HG03280 (cell line): Measurements from ENCODE around the gene PPM1G.
A peak's percentile ranks its signal among the peaks of the same experiment; 100 is the strongest.

Source experiments
- ATAC-seq: cut with Tn5 transposase; IDR thresholded peaks from one replicate; pipeline ENCODE4 v1.9.1; 2021; ENCODE audit warnings: mild to moderate bottlenecking, moderate library complexity; ENCODE audit not compliant: unreplicated experiment

Gene PPM1G

GRCh38 chr2:27412419-27413152 lies 3.2 kb upstream of the PPM1G start:
- no peak for ATAC-seq

- ATAC-seq, result peak; percentile 16
Measured at GRCh38 chr2:27408601-27409320, 630 bp downstream of the PPM1G start.

- no peak for ATAC-seq
Measured at GRCh38 chr2:27407798-27408491, 1.4 kb downstream of the PPM1G start.

- ATAC-seq, result no peak
Measured at GRCh38 chr2:27400348-27401135, 8.8 kb downstream of the PPM1G start.

- no peak for ATAC-seq
Measured at GRCh38 chr2:27398962-27399361, 10.4 kb downstream of the PPM1G start.

GRCh38 chr2:27393225-27393624 lies 16.2 kb downstream of the PPM1G start:
- no peak for ATAC-seq

GRCh38 chr2:27390822-27391679 lies 18.3 kb downstream of the PPM1G start:
- ATAC-seq, result no peak

- no peak for ATAC-seq
Measured at GRCh38 chr2:27381577-27382181, 27.7 kb downstream of the PPM1G start.

- peak; percentile 88 for ATAC-seq
Measured at GRCh38 chr2:27380626-27381545, 28.5 kb downstream of the PPM1G start, which contains the start of gene ZNF513. Gene ZNF513, minus strand, starts transcription at chr2:27380734. Its CDS starts 208 bp downstream, at chr2:27380526.

- ATAC-seq, result peak; percentile 36
Measured at GRCh38 chr2:27379836-27380625, 29.4 kb downstream of the PPM1G start.

- ATAC-seq, result no peak
Measured at GRCh38 chr2:27379383-27379835, 30.0 kb downstream of the PPM1G start.

GRCh38 chr2:27378809-27379290 lies 30.5 kb downstream of the PPM1G start:
- no peak for ATAC-seq

GRCh38 chr2:27378096-27378808 lies 31.1 kb downstream of the PPM1G start:
- no peak for ATAC-seq

- no peak for ATAC-seq
Measured at GRCh38 chr2:27377618-27378095, 31.7 kb downstream of the PPM1G start.

GRCh38 chr2:27376866-27377617 lies 32.3 kb downstream of the PPM1G start:
- ATAC-seq, result no peak
